IPS-11a (cell line): ENCODE data around the gene TPH2.

ENCODE experiments used
- H3K4me3 ChIP-seq: one replicate; pipeline ENCODE4 v1.5.1; 2013; ENCODE audit warnings: low read depth, low read length, control low read depth

TPH2 gene

GRCh38 chr12:71938728-71939385 is at the start of gene TPH2:
TSS of gene TPH2 (plus strand) at chr12:71938845. CDS start at chr12:71938987, 142 bp downstream.
- H3K4me3 ChIP-seq, result no peak within 1 kb of the TSS

GRCh38 chr12:71890475-71890874 is 48.2 kb upstream of the TPH2 start:
- no peak overlapping the region for H3K4me3 ChIP-seq

- no peak overlapping the region for H3K4me3 ChIP-seq
Observed at GRCh38 chr12:71892059-71892458, 46.6 kb upstream of the TPH2 start.

GRCh38 chr12:71896205-71896882 is 42.3 kb upstream of the TPH2 start:
- no peak overlapping the region for H3K4me3 ChIP-seq

- H3K4me3 ChIP-seq, result no peak overlapping the region
Observed at GRCh38 chr12:71900091-71900490, 38.6 kb upstream of the TPH2 start.

- H3K4me3 ChIP-seq, result no peak overlapping the region
Observed at GRCh38 chr12:71904629-71905028, 34.0 kb upstream of the TPH2 start.

- no peak overlapping the region for H3K4me3 ChIP-seq
Observed at GRCh38 chr12:71935594-71935993, 3.1 kb upstream of the TPH2 start.

GRCh38 chr12:71940068-71940467 is 1.4 kb downstream of the TPH2 start:
- H3K4me3 ChIP-seq, result no peak overlapping the region

GRCh38 chr12:71941174-71941573 is 2.5 kb downstream of the TPH2 start:
- H3K4me3 ChIP-seq, result no peak overlapping the region

GRCh38 chr12:71942259-71942658 is 3.6 kb downstream of the TPH2 start:
- H3K4me3 ChIP-seq, result no peak overlapping the region

GRCh38 chr12:71942703-71943102 is 4.1 kb downstream of the TPH2 start:
- H3K4me3 ChIP-seq, result no peak overlapping the region

GRCh38 chr12:71945121-71945520 is 6.5 kb downstream of the TPH2 start:
- no peak overlapping the region for H3K4me3 ChIP-seq

GRCh38 chr12:71945883-71946282 is 7.2 kb downstream of the TPH2 start:
- H3K4me3 ChIP-seq, result no peak overlapping the region

GRCh38 chr12:71947645-71948105 is 9.0 kb downstream of the TPH2 start:
- no peak overlapping the region for H3K4me3 ChIP-seq

GRCh38 chr12:71948390-71948789 is 9.7 kb downstream of the TPH2 start:
- H3K4me3 ChIP-seq, result no peak overlapping the region

- no peak overlapping the region for H3K4me3 ChIP-seq
Observed at GRCh38 chr12:71949646-71950045, 11.0 kb downstream of the TPH2 start.

- H3K4me3 ChIP-seq, result no peak overlapping the region
Observed at GRCh38 chr12:71950404-71950803, 11.8 kb downstream of the TPH2 start.

GRCh38 chr12:71950819-71951218 is 12.2 kb downstream of the TPH2 start:
- no peak overlapping the region for H3K4me3 ChIP-seq

- H3K4me3 ChIP-seq, result no peak overlapping the region
Observed at GRCh38 chr12:71954083-71954778, 15.6 kb downstream of the TPH2 start.

GRCh38 chr12:71954861-71955260 is 16.2 kb downstream of the TPH2 start:
- H3K4me3 ChIP-seq, result no peak overlapping the region

- no peak overlapping the region for H3K4me3 ChIP-seq
Observed at GRCh38 chr12:71955970-71956369, 17.3 kb downstream of the TPH2 start.

GRCh38 chr12:71958056-71958455 is 19.4 kb downstream of the TPH2 start:
- H3K4me3 ChIP-seq, result no peak overlapping the region
